WTC11 (cell line): ENCODE measurements around the gene RHOF. TPM values are rescaled to one million over a fixed set of nuclear protein-coding genes. Genes with fewer than 3 reads are reported as not detected.

ENCODE experiments used
- ATAC-seq: fragments of 200-7000 bp; cut with Tn5 transposase; 2 replicates; pipeline ENCODE4 v1.10.0; 2021; ENCODE audit warnings: mild to moderate bottlenecking, moderate library complexity
- CTCF ChIA-PET: fragments of 300-600 bp; sonication (Branson Sonifier 250); formaldehyde crosslinking; loops from one replicate; lab custom pipeline; 2021; ENCODE audit warnings: antibody characterized with exemption; lab: Charles Lee
- POLR2A ChIA-PET: fragments of 350-600 bp; sonication (Branson Sonifier 250); formaldehyde crosslinking; loops from one replicate; lab custom pipeline; 2021; ENCODE audit warnings: antibody characterized with exemption; lab: Charles Lee
- DNase-seq: peaks from one replicate; pipeline ENCODE4 v3.0.0; 2021; ENCODE audit warnings: low spot score
- H3K27ac Mint-ChIP-seq: 2 replicates; pipeline ENCODE4 v1.8.0; 2021; ENCODE audit warnings: mixed read lengths
- H3K27me3 Mint-ChIP-seq: 2 replicates; pipeline ENCODE4 v1.8.0; 2021; ENCODE audit warnings: low read depth, mild to moderate bottlenecking, moderate library complexity, mixed read lengths
- H3K36me3 Mint-ChIP-seq: 2 replicates; pipeline ENCODE4 v1.8.0; 2021; ENCODE audit warnings: mixed read lengths
- H3K4me1 Mint-ChIP-seq: 2 replicates; pipeline ENCODE4 v1.8.0; 2022; ENCODE audit warnings: mixed read lengths
- H3K4me3 Mint-ChIP-seq: 2 replicates; pipeline ENCODE4 v1.8.0; 2021; ENCODE audit warnings: mild to moderate bottlenecking, moderate library complexity, mixed read lengths
- H3K9me3 Mint-ChIP-seq: 2 replicates; pipeline ENCODE4 v1.8.0; 2021; ENCODE audit warnings: mixed read lengths
- ATF1 ChIP-seq: sonication (generic); formaldehyde crosslinking; IDR thresholded peaks from 2 replicates; pipeline ENCODE4 v1.8.1; 2023; ENCODE audit warnings: mild to moderate bottlenecking, moderate library complexity, missing genetic modification reagents
- CBFB ChIP-seq: sonication (generic); formaldehyde crosslinking; IDR thresholded peaks from 2 replicates; pipeline ENCODE4 v1.8.1; 2022; ENCODE audit warnings: mild to moderate bottlenecking, low read depth, missing genetic modification reagents
- CREB1 ChIP-seq: sonication (generic); formaldehyde crosslinking; IDR thresholded peaks from 2 replicates; pipeline ENCODE4 v1.8.0; 2023; ENCODE audit warnings: mild to moderate bottlenecking, missing genetic modification reagents
- EMX1 ChIP-seq: fragments of 250-450 bp; sonication (Bioruptor Pico); IDR thresholded peaks from 2 replicates; pipeline ENCODE4 v1.8.0; 2021; ENCODE audit warnings: mild to moderate bottlenecking
- GRHL2 ChIP-seq: fragments of 250-450 bp; sonication (Bioruptor Pico); IDR thresholded peaks from 2 replicates; pipeline ENCODE4 v1.8.0; 2022; ENCODE audit warnings: mild to moderate bottlenecking, moderate library complexity; ENCODE audit not compliant: insufficient replicate concordance, severe bottlenecking
- MXD4 ChIP-seq: fragments of 250-450 bp; sonication (Bioruptor Pico); IDR thresholded peaks from 2 replicates; pipeline ENCODE4 v1.8.0; 2021; ENCODE audit warnings: mild to moderate bottlenecking, moderate library complexity, borderline replicate concordance
- NR3C1 ChIP-seq: sonication (generic); formaldehyde crosslinking; conservative IDR thresholded peaks from 2 replicates; pipeline ENCODE4 v1.8.1; 2023; ENCODE audit warnings: low read depth, mild to moderate bottlenecking, missing genetic modification reagents
- ZNF263 ChIP-seq: sonication (generic); formaldehyde crosslinking; IDR thresholded peaks from 2 replicates; pipeline ENCODE4 v1.8.1; 2022; ENCODE audit warnings: low read depth, mild to moderate bottlenecking, moderate library complexity, missing genetic modification reagents
- ZNF396 ChIP-seq: fragments of 250-450 bp; sonication (Bioruptor Pico); IDR thresholded peaks from 2 replicates; pipeline ENCODE4 v1.8.0; 2021; ENCODE audit warnings: mild to moderate bottlenecking, moderate library complexity, borderline replicate concordance
- total RNA-seq: library from RNA; stranded (reverse); gene quantifications from 3 replicates; pipeline ENCODE4 v1.2.3, GENCODE V29; 2021
- TF ChIP-seq, protein P1 (sequence below): sonication (generic); formaldehyde crosslinking; IDR thresholded peaks from 2 replicates; pipeline ENCODE4 v1.8.1; 2022; ENCODE audit warnings: missing genetic modification reagents, borderline replicate concordance
- TF ChIP-seq, protein P2 (sequence below): sonication (generic); formaldehyde crosslinking; IDR thresholded peaks from 2 replicates; pipeline ENCODE4 v1.8.1; 2023; ENCODE audit warnings: mild to moderate bottlenecking, missing genetic modification reagents
- TF ChIP-seq, protein P3 (sequence below): fragments of 200-600 bp; IDR thresholded peaks from 2 replicates; pipeline ENCODE4 v1.8.0; 2022; ENCODE audit warnings: antibody characterized with exemption
- TF ChIP-seq, protein P4 (sequence below): fragments of 250-450 bp; sonication (Bioruptor Pico); IDR thresholded peaks from 2 replicates; pipeline ENCODE4 v1.9.0; 2021; ENCODE audit warnings: mild to moderate bottlenecking, borderline replicate concordance
- TF ChIP-seq, protein P5 (sequence below): sonication (generic); formaldehyde crosslinking; IDR thresholded peaks from 2 replicates; pipeline ENCODE4 v1.8.0; 2022; ENCODE audit warnings: mild to moderate bottlenecking, missing genetic modification reagents
- TF ChIP-seq, protein P6 (sequence below): sonication (generic); formaldehyde crosslinking; IDR thresholded peaks from 2 replicates; pipeline ENCODE4 v1.8.0; 2023; ENCODE audit warnings: mild to moderate bottlenecking, missing genetic modification reagents

The RHOF gene
- total RNA-seq, 1 experiment from 2014 or later: 45.3 TPM

DNA sequence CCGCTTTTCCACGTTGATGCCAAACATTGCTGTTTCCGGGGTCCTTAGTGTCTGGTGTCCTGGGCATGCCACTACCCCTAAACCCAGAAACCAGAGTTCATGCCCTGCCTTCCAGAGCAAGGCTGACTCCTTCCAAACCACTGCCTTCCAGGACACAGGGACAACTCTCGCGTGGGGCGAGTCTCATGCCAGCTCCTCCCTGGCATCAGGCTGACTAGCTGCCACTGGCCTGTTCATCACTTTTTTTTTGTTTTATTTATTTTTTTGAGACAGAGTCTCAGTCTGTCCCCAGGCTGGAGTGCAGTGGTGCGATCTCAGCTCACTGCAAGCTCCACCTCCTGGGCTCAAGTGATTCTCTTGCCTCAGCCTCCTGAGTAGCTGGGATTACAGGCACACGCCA, 15.1 kb upstream of the RHOF start:
- ATAC-seq: no peak
- TF ChIP-seq, protein P1, sequence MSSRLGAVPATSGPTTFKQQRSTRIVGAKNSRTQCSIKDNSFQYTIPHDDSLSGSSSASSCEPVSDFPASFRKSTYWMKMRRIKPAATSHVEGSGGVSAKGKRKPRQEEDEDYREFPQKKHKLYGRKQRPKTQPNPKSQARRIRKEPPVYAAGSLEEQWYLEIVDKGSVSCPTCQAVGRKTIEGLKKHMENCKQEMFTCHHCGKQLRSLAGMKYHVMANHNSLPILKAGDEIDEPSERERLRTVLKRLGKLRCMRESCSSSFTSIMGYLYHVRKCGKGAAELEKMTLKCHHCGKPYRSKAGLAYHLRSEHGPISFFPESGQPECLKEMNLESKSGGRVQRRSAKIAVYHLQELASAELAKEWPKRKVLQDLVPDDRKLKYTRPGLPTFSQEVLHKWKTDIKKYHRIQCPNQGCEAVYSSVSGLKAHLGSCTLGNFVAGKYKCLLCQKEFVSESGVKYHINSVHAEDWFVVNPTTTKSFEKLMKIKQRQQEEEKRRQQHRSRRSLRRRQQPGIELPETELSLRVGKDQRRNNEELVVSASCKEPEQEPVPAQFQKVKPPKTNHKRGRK: no peak
- TF ChIP-seq MXD4 (CRISPR knock-in tag) (no peak), ZNF396 (no peak)
- TF ChIP-seq, protein P2, sequence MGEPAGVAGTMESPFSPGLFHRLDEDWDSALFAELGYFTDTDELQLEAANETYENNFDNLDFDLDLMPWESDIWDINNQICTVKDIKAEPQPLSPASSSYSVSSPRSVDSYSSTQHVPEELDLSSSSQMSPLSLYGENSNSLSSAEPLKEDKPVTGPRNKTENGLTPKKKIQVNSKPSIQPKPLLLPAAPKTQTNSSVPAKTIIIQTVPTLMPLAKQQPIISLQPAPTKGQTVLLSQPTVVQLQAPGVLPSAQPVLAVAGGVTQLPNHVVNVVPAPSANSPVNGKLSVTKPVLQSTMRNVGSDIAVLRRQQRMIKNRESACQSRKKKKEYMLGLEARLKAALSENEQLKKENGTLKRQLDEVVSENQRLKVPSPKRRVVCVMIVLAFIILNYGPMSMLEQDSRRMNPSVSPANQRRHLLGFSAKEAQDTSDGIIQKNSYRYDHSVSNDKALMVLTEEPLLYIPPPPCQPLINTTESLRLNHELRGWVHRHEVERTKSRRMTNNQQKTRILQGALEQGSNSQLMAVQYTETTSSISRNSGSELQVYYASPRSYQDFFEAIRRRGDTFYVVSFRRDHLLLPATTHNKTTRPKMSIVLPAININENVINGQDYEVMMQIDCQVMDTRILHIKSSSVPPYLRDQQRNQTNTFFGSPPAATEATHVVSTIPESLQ (CRISPR knock-in tag): no peak
- no peaks in the 10 kb centered on the region for H3K9me3 Mint-ChIP-seq
- peaks cover 41% of the 10 kb centered on the region for H3K4me1 Mint-ChIP-seq
- H3K27ac Mint-ChIP-seq: peak overlapping the region; percentile 60
- H3K4me3 Mint-ChIP-seq: no peak overlapping the region
- CTCF ChIA-PET: interaction anchor here (1.3 to 11.9 kb wide), 2 partner anchors 10 to 80 kb away, joined by 3 to 532 read pairs; partner anchors contain the start of genes PSMD9, RHOF and SETD1B
- no peak for DNase-seq
- no peaks in the 10 kb centered on the region for H3K27me3 Mint-ChIP-seq
- peaks cover 11% of the 10 kb centered on the region for H3K36me3 Mint-ChIP-seq
- POLR2A ChIA-PET: interaction anchor here (8.7 kb wide), 1 partner anchor 11 kb away, joined by 161 read pairs; the partner anchor contains the start of gene RHOF

DNA sequence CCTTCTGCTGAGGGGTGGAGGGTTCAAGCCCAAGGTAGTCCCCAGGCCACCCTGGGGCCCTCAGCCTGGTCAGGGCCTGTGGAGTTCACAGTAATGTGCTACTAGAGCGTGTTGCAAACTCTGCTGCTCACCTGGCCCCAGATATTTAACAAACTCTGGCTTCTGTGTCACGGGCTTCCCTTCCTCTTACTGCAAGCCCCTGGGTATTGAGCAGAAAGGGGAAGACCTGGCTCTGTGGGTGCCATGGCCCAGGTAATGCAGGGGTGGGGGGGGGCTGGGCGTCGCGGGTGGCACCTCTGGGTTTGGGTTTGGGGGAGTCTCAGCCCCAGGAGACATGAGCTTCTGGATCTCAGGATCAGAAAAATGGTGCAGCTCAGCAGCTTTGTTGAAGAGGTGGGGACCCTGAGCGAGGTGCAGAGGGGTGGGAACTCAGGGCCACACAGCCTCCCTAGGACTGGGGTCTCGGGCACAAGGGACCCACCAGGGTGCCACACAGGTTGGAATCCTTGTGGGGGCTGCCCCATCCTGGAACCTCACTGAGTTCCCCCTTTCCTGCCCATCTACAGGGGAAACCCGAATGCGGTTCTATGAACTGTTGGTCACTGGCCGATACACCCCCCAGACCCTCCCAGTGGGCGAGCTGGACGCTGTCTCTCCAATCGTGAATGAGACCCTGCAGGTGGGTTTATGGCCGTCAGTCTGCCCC, 14.3 kb upstream of the RHOF start:
- TF ChIP-seq NR3C1 (CRISPR knock-in tag) (no peak), CREB1 (CRISPR knock-in tag) (no peak), CBFB (CRISPR knock-in tag) (no peak), GRHL2 (CRISPR knock-in tag) (no peak), ATF1 (CRISPR knock-in tag) (no peak), ZNF263 (CRISPR knock-in tag) (no peak), EMX1 (CRISPR knock-in tag) (no peak)
- TF ChIP-seq, protein P3, sequence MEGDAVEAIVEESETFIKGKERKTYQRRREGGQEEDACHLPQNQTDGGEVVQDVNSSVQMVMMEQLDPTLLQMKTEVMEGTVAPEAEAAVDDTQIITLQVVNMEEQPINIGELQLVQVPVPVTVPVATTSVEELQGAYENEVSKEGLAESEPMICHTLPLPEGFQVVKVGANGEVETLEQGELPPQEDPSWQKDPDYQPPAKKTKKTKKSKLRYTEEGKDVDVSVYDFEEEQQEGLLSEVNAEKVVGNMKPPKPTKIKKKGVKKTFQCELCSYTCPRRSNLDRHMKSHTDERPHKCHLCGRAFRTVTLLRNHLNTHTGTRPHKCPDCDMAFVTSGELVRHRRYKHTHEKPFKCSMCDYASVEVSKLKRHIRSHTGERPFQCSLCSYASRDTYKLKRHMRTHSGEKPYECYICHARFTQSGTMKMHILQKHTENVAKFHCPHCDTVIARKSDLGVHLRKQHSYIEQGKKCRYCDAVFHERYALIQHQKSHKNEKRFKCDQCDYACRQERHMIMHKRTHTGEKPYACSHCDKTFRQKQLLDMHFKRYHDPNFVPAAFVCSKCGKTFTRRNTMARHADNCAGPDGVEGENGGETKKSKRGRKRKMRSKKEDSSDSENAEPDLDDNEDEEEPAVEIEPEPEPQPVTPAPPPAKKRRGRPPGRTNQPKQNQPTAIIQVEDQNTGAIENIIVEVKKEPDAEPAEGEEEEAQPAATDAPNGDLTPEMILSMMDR: no peak
- TF ChIP-seq, protein P2 (CRISPR knock-in tag): no peak
- TF ChIP-seq, protein P4, sequence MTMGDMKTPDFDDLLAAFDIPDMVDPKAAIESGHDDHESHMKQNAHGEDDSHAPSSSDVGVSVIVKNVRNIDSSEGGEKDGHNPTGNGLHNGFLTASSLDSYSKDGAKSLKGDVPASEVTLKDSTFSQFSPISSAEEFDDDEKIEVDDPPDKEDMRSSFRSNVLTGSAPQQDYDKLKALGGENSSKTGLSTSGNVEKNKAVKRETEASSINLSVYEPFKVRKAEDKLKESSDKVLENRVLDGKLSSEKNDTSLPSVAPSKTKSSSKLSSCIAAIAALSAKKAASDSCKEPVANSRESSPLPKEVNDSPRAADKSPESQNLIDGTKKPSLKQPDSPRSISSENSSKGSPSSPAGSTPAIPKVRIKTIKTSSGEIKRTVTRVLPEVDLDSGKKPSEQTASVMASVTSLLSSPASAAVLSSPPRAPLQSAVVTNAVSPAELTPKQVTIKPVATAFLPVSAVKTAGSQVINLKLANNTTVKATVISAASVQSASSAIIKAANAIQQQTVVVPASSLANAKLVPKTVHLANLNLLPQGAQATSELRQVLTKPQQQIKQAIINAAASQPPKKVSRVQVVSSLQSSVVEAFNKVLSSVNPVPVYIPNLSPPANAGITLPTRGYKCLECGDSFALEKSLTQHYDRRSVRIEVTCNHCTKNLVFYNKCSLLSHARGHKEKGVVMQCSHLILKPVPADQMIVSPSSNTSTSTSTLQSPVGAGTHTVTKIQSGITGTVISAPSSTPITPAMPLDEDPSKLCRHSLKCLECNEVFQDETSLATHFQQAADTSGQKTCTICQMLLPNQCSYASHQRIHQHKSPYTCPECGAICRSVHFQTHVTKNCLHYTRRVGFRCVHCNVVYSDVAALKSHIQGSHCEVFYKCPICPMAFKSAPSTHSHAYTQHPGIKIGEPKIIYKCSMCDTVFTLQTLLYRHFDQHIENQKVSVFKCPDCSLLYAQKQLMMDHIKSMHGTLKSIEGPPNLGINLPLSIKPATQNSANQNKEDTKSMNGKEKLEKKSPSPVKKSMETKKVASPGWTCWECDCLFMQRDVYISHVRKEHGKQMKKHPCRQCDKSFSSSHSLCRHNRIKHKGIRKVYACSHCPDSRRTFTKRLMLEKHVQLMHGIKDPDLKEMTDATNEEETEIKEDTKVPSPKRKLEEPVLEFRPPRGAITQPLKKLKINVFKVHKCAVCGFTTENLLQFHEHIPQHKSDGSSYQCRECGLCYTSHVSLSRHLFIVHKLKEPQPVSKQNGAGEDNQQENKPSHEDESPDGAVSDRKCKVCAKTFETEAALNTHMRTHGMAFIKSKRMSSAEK (CRISPR knock-in tag): no peak
- TF ChIP-seq, protein P5, sequence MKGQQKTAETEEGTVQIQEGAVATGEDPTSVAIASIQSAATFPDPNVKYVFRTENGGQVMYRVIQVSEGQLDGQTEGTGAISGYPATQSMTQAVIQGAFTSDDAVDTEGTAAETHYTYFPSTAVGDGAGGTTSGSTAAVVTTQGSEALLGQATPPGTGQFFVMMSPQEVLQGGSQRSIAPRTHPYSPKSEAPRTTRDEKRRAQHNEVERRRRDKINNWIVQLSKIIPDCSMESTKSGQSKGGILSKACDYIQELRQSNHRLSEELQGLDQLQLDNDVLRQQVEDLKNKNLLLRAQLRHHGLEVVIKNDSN (CRISPR knock-in tag): no peak
- TF ChIP-seq, protein P6, sequence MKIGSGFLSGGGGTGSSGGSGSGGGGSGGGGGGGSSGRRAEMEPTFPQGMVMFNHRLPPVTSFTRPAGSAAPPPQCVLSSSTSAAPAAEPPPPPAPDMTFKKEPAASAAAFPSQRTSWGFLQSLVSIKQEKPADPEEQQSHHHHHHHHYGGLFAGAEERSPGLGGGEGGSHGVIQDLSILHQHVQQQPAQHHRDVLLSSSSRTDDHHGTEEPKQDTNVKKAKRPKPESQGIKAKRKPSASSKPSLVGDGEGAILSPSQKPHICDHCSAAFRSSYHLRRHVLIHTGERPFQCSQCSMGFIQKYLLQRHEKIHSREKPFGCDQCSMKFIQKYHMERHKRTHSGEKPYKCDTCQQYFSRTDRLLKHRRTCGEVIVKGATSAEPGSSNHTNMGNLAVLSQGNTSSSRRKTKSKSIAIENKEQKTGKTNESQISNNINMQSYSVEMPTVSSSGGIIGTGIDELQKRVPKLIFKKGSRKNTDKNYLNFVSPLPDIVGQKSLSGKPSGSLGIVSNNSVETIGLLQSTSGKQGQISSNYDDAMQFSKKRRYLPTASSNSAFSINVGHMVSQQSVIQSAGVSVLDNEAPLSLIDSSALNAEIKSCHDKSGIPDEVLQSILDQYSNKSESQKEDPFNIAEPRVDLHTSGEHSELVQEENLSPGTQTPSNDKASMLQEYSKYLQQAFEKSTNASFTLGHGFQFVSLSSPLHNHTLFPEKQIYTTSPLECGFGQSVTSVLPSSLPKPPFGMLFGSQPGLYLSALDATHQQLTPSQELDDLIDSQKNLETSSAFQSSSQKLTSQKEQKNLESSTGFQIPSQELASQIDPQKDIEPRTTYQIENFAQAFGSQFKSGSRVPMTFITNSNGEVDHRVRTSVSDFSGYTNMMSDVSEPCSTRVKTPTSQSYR (CRISPR knock-in tag): no peak
- H3K4me3 Mint-ChIP-seq: no peak overlapping the region
- ATAC-seq (no peak), DNase-seq (no peak)
- H3K27me3 Mint-ChIP-seq: no peaks in the 10 kb centered on the region
- no peaks in the 10 kb centered on the region for H3K9me3 Mint-ChIP-seq
- H3K4me1 Mint-ChIP-seq: peaks cover 33% of the 10 kb centered on the region
- peaks cover 11% of the 10 kb centered on the region for H3K36me3 Mint-ChIP-seq
- ChIA-PET POLR2A (interaction anchor here (0.6 to 8.7 kb wide), 2 partner anchors 10 to 336 kb away, joined by 3 to 161 read pairs; partner anchors contain the start of gene RHOF), CTCF (interaction anchor here (1.3 to 11.9 kb wide), 2 partner anchors 10 to 81 kb away, joined by 3 to 532 read pairs; partner anchors contain the start of genes PSMD9, RHOF and SETD1B)
- no peak overlapping the region for H3K27ac Mint-ChIP-seq
